Urinary bladder (tissue), 4 donors: ENCODE results near the gene PDS5B. TPM values are rescaled to one million over a fixed set of nuclear protein-coding genes. Genes with fewer than 3 reads are reported as not detected.
"Not testable (repeated sequence)": the region's sequence is repeated elsewhere in the genome, so short reads cannot be mapped to it uniquely, and the experiment has no call there.

ENCODE experiments used
- DNase-seq: peaks from one replicate; pipeline ENCODE4 v3.0.0-alpha.2; 2015; ENCODE audit errors: extremely low spot score
- H3K27ac ChIP-seq: one replicate; pipeline ENCODE4 v1.5.1; 2013; ENCODE audit warnings: low read depth, mild to moderate bottlenecking, moderate library complexity
- H3K36me3 ChIP-seq: one replicate; pipeline ENCODE4 v1.6.1; 2013; ENCODE audit warnings: mild to moderate bottlenecking, moderate library complexity; ENCODE audit not compliant: insufficient read depth
- H3K4me1 ChIP-seq: one replicate; pipeline ENCODE4 v1.6.1; 2013; ENCODE audit warnings: mild to moderate bottlenecking, moderate library complexity; ENCODE audit not compliant: insufficient read depth
- H3K4me3 ChIP-seq: one replicate; pipeline ENCODE4 v1.5.1; 2013; ENCODE audit warnings: low read depth, low read length
- WGBS: extraction: QIAGEN DNeasy Blood & Tissue Kit; methylation state at CpG from one replicate; pipeline ENCODE4 v1.1.7; 2013; 5-methylcytosine and 5-hydroxymethylcytosine counted together
- polyA plus RNA-seq: library from polyadenylated mRNA; stranded (reverse); fragments of 200-250 nt; gene quantifications from one replicate; pipeline ENCODE4 v1.2.3, GENCODE V29; 2013
- total RNA-seq: library from RNA; depleted of rRNA; stranded (reverse); fragments of >200 nt; gene quantifications from one replicate; pipeline ENCODE4 v1.2.3, GENCODE V29; 2014
- donor health status: healthy with polysubstance abuse.
- donor health status: healthy.

Gene PDS5B
- total and polyA plus RNA-seq, 2 donors: 17.1 to 158 TPM

- H3K4me3 ChIP-seq: no peak overlapping the region
- WGBS: 95% methylated on average over 2 of the region's 2 CpGs
Measured at GRCh38 chr13:32687275-32687674, 101.0 kb downstream of the PDS5B start.

DNA sequence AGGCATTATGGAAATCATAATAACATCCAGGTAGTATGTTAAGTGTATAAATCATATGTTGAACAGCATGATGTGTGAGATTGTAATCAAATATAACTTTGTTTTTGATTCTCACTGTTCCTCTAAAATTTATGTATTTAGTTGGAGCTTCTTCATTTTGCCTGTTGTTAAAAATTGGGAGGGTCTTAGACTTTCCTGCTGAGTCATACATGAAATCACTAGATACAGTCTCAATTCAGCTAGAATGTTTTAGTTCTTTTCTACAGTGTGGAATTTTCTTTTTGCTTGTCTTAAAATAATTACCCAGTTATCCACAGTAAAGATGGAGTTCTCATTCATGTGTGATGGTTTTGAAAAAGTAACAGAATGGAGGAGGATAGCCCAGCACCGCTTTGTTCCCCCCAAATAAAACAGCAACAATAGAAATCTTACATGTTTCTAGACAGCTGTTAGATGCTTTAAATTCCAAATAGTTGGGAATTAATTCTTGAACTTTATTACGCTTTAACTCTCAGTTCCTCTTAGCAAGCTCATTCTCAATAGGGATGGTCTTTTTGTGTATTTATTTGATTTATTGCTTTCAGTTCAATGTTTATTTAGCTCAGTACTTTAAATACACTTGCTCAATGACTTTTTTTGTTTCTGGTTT, 109.5 kb downstream of the PDS5B start:
- no peaks in the 10 kb centered on the region for H3K4me1 ChIP-seq
- H3K4me3 ChIP-seq: no peak overlapping the region
- WGBS: 72% methylated on average over 2 of the region's 2 CpGs
- no peak overlapping the region for H3K27ac ChIP-seq
- no peaks in the 10 kb centered on the region for H3K36me3 ChIP-seq
- DNase-seq: no peak

More at GRCh38 chr13:32687275-32687674, 101.0 kb downstream of the PDS5B start:
- DNase-seq: no peak
- no peak overlapping the region for H3K27ac ChIP-seq
- no peaks in the 10 kb centered on the region for H3K36me3 ChIP-seq
- H3K4me1 ChIP-seq: no peaks in the 10 kb centered on the region

DNA sequence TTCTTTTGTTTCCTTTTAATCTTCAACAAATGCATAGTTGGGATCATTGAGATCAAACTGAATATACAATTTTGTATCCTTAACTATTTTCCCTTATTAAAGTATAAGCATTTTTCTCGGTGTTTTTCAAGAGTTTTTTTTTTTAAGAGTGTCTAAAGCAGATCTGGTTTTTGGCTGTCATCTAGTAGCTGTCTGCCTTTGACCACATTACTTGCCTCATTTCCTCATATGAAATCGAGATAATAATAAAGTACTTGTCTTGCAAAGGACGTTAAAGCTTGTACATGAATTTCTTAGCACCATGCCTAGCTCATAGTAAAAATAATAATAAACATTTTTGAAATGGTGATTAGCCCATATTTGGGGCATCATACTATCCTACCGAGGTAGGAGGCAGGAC, 121.2 kb downstream of the PDS5B start:
- Histone ChIP-seq H3K36me3 (no peaks in the 10 kb centered on the region), H3K27ac (no peak overlapping the region), H3K4me1 (no peaks in the 10 kb centered on the region), H3K4me3 (no peak overlapping the region)
- DNase-seq: no peak
- WGBS: 80% methylated on average over 4 of the region's 4 CpGs

DNA sequence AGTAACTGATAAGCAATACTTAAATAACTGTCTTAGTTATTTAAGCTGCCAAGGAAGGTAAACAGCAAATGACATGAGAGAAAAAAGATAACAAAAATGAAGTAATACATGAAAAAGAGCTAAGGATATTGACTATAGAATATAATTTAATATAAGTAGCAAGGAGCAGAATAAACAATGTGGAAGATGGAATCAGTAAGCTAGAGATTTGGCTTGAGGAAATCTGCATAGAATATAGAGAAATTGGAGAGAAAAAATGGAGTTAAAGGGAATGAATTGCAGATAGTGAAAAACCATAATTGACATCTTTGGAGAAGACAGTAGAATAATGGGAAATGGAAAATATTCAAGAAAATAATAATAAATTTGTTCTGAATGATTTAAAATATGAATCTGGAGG, 127.1 kb downstream of the PDS5B start:
- Histone ChIP-seq H3K4me3 (no peak overlapping the region), H3K4me1 (no peaks in the 10 kb centered on the region), H3K36me3 (peaks cover 2% of the 10 kb centered on the region), H3K27ac (no peak overlapping the region)
- DNase-seq: no peak

DNA sequence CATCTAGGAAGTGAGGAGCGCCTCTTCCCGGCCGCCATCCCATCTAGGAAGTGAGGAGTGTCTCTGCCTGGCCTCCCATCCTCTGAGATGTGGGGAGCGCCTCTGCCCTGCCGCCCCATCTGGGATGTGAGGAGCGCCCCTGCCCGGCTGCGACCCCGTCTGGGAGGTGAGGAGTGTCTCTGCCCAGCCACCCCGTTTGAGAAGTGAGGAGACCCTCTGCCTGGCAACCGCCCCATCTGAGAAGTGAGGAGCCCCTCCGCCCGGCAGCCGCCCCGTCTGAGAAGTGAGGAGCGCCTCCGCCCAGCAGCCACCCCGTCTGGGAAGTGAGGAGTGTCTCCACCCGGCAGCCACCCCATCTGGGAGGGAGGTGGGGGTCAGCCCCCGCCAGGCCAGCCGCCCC, 129.9 kb downstream of the PDS5B start:
- not testable (repeated sequence) for H3K4me1 ChIP-seq, H3K36me3 ChIP-seq, H3K27ac ChIP-seq, H3K4me3 ChIP-seq, DNase-seq
- 99% methylated on average over 21 of the region's 21 CpGs for WGBS

DNA sequence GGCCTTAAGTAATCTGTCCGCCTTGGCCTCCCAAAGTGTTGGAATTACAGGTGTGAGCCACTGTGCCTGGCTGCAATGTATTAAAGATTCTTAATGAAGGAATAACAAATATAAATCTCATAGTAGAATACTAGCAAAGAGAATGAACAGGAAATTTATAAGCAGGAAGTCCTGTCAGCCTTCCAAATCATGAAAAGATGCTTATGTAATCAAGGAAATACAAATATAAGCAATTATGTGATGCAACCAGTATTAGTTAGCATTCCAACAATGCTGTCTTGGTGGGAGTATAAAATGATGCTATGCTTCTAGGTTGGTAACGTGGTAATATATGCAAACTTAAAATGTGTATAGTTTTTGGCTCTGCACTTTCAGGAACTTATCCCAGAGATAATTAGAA, 133.8 kb downstream of the PDS5B start:
- 89% methylated on average over 2 of the region's 2 CpGs for WGBS
- Histone ChIP-seq H3K4me3 (no peak overlapping the region), H3K27ac (no peak overlapping the region), H3K36me3 (peaks cover 4% of the 10 kb centered on the region), H3K4me1 (no peaks in the 10 kb centered on the region)
- no peak for DNase-seq

GRCh38 chr13:32721131-32722034, 135.1 kb downstream of the PDS5B start:
- H3K27ac ChIP-seq, H3K36me3 ChIP-seq, DNase-seq, H3K4me1 ChIP-seq, H3K4me3 ChIP-seq: not testable (repeated sequence)
- whole genome bisulfite sequencing: 98% methylated on average over 55 of the region's 58 CpGs

DNA sequence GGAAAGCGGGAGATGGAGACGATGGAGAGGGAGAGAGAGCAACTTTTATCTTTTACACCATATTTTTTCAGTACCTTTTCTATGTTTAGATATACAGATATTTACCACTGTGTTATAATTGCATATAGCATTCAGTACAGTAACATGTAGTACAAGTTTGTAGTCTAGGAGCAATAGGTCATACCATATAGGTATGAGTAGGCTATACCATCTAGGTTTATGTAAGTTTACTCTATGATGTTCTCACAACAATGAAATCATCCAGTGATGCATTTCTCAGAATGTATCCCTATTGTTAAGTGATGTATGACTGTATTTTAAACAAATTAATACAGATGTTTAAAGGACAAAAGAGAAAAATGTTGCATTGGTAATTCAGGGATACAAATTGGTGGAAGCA, 136.1 kb downstream of the PDS5B start:
- WGBS: 98% methylated on average over 2 of the region's 2 CpGs
- no peak overlapping the region for H3K27ac ChIP-seq
- H3K36me3 ChIP-seq: peaks cover 2% of the 10 kb centered on the region
- no peak overlapping the region for H3K4me3 ChIP-seq
- no peak for DNase-seq
- H3K4me1 ChIP-seq: no peaks in the 10 kb centered on the region

DNA sequence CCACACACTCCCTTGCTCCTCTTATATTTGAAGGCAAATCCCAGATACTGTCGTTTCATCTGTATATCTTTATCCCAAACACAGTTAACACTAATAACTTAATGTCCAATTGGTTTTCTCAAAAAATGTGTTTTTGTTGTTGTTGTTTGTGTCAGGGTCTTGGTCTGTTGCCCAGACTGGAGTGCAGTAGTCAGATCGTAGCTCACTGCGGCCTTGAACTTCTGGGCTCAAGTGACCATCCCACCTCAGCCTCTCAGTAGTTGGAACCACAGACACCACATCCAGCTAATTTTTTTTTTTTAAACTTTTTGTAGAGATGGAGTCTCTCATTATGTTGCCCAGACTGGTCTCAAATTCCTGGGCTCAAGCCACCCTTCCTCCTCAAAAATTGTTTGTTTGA, 137.7 kb downstream of the PDS5B start:
- no peaks in the 10 kb centered on the region for H3K4me1 ChIP-seq
- WGBS: 64% methylated on average over 3 of the region's 3 CpGs
- DNase-seq: no peak
- H3K36me3 ChIP-seq: peaks cover 2% of the 10 kb centered on the region
- no peak overlapping the region for H3K27ac ChIP-seq
- no peak overlapping the region for H3K4me3 ChIP-seq

DNA sequence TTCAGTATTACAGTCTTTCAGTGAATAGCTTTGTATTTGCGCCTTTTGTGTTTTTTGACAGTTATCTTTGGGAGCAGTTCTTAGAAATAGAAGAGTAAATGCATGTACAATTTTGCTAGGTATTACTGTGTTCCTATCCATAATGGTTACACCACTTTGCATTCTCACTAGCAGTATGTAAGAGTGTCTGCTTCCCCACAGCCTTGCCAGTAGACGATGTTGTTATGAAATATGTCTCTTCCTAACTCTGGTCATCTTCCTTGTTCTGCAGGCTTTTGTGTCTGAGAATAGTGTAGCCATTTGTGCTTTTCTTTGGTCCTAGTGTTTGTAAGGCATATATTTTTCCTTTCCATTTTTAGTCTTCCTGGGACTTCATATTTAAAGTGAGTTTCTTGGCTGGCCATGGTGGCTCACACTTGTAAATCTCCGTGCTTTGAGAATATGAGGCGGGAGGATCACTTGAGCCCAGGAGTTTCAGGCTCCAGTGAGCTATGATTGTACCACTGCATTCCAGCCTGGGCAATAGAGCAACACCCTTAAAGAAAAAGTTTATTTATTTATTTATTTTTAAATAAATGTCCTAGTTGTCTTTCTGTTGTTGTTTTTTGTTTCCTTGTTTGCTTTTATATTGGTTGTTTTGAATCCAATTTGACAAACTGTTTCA, 140.3 kb downstream of the PDS5B start:
- Histone ChIP-seq H3K4me3 (no peak overlapping the region), H3K27ac (no peak overlapping the region), H3K36me3 (peaks cover 2% of the 10 kb centered on the region), H3K4me1 (no peaks in the 10 kb centered on the region)
- DNase-seq: no peak
- WGBS: 74% methylated on average over 4 of the region's 4 CpGs

GRCh38 chr13:32728327-32728726, 142.1 kb downstream of the PDS5B start:
- WGBS: 80% methylated on average over 3 of the region's 3 CpGs
- Histone ChIP-seq H3K4me3 (no peak overlapping the region), H3K4me1 (no peaks in the 10 kb centered on the region), H3K36me3 (peaks cover 2% of the 10 kb centered on the region), H3K27ac (no peak overlapping the region)
- DNase-seq: no peak

- H3K27ac ChIP-seq, H3K4me3 ChIP-seq, DNase-seq, H3K4me1 ChIP-seq, H3K36me3 ChIP-seq: not testable (repeated sequence)
Measured at GRCh38 chr13:32729097-32729496, 142.8 kb downstream of the PDS5B start.

GRCh38 chr13:32731074-32731473, 144.8 kb downstream of the PDS5B start:
- Histone ChIP-seq H3K4me3 (no peak overlapping the region), H3K27ac (no peak overlapping the region), H3K4me1 (no peaks in the 10 kb centered on the region), H3K36me3 (no peaks in the 10 kb centered on the region)
- no peak for DNase-seq
- 63% methylated on average over 3 of the region's 3 CpGs for WGBS

DNA sequence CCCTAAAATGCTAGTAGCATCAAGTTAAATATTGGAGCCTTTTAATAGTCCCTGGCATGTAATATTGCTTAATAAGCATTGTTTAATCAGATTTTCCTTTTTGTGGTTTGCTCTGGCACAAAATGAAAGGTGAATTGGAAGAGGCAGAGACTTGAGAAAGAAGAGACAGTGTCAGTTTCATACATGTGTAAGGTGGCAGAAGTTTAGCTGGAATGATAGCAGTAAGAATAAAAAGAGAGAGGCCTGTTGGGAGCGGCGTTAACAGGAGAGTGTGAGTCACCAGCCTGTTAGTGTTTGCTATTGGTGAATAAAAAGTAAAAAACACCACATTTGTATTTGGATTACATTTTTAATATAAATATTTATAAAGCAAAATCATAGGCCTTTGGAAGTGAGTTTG, 145.3 kb downstream of the PDS5B start:
- WGBS: 44% methylated on average over 2 of the region's 2 CpGs
- Histone ChIP-seq H3K36me3 (no peaks in the 10 kb centered on the region), H3K4me3 (no peak overlapping the region), H3K27ac (no peak overlapping the region), H3K4me1 (no peaks in the 10 kb centered on the region)
- DNase-seq: no peak
